Cardiac muscle cell (in vitro differentiated cells and primary cell): ENCODE measurements around the gene FAM3A. TPM values are rescaled to one million over a fixed set of nuclear protein-coding genes. Genes with fewer than 3 reads are reported as not detected.
A peak's percentile ranks its signal among the peaks of the same experiment; 100 is the strongest.

Source experiments
- DNase-seq, 2 donors: peaks; one replicate each; pipeline versions ENCODE4 v3.0.0 to v3.0.0-alpha.2; 2010 to 2017; ENCODE audit warnings: low read depth in 1 of 2, low spot score in 1 of 2
- H3K27ac ChIP-seq: fragments of 200-600 bp; sonication (generic); 2 replicates; pipeline ENCODE4 v1.5.1; 2016
- H3K27me3 ChIP-seq: fragments of 200-600 bp; sonication (generic); 2 replicates; pipeline ENCODE4 v1.6.0; 2016; ENCODE audit warnings: control low read depth
- H3K36me3 ChIP-seq: fragments of 200-600 bp; sonication (generic); 2 replicates; pipeline ENCODE4 v1.5.1; 2016; ENCODE audit warnings: control low read depth
- H3K4me1 ChIP-seq: fragments of 200-600 bp; sonication (generic); 2 replicates; pipeline ENCODE4 v1.8.1; 2017; ENCODE audit warnings: low read depth, mild to moderate bottlenecking, mixed run types
- H3K4me3 ChIP-seq: fragments of 200-600 bp; sonication (generic); 2 replicates; pipeline ENCODE4 v1.5.1; 2016; ENCODE audit warnings: mild to moderate bottlenecking
- H3K9me3 ChIP-seq: fragments of 200-600 bp; sonication (generic); 2 replicates; pipeline ENCODE4 v1.5.1; 2017; ENCODE audit warnings: low read depth, mild to moderate bottlenecking, control low read depth
- CTCF ChIP-seq: IDR thresholded peaks from 2 replicates; pipeline ENCODE4 v1.5.1; 2012; ENCODE audit warnings: low read depth, mild to moderate bottlenecking, low read length
- polyA plus RNA-seq: library from polyadenylated mRNA; unstranded; fragments of >200 nt; fragmentation: Nextera tagmentation; extraction: Ambion mirVana; gene quantifications from 2 replicates; pipeline ENCODE4 v1.2.1, GENCODE V29; 2016
- total RNA-seq: library from RNA; depleted of rRNA; stranded (reverse); fragments of >200 nt; gene quantifications from 2 replicates; pipeline ENCODE4 v1.2.3, GENCODE V29; 2016

The FAM3A gene
- total and polyA plus RNA-seq, 2 experiments from 2014 or later: 112 to 140 TPM

- TF ChIP-seq CTCF: no peak
- no peak for DNase-seq
- no peaks in the 10 kb centered on the region for H3K9me3 ChIP-seq
- H3K4me3 ChIP-seq: no peak overlapping the region
- H3K27me3 ChIP-seq: no peaks in the 10 kb centered on the region
- H3K4me1 ChIP-seq: no peaks in the 10 kb centered on the region
- H3K27ac ChIP-seq: no peak overlapping the region
- H3K36me3 ChIP-seq: no peaks in the 10 kb centered on the region
Measured at GRCh38 chrX:154481911-154482601, 34.0 kb downstream of the FAM3A start.

DNA sequence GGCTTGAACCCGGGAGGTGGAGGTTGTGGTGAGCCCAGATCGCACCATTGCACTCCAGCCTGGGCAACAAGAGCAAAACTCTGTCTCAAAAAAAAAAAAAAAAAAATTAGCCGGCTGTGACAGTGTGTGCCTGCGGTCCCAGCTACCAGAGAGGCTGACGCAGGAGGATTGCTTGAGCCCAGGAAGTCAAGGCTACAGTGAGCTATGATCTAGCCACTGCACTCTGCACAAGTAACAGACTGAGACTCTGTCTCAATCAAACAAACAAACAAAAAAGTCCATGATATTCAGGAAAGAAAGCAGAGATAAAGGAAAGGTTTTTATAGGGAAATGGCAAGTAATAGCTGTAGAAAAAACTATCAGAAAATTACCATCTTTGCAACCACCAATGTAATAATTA, 34.8 kb downstream of the FAM3A start:
- Histone ChIP-seq H3K27me3 (no peaks in the 10 kb centered on the region), H3K4me3 (no peak overlapping the region), H3K9me3 (no peaks in the 10 kb centered on the region), H3K27ac (no peak overlapping the region), H3K4me1 (no peaks in the 10 kb centered on the region), H3K36me3 (no peaks in the 10 kb centered on the region)
- no peak for DNase-seq
- TF ChIP-seq CTCF: no peak

- TF ChIP-seq CTCF: no peak
- peak within 1 kb of the TSS; percentile 78 for H3K27ac ChIP-seq
- peak; percentile 91 to 94 for DNase-seq
- H3K9me3 ChIP-seq: no peaks in the 10 kb centered on the region
- peak within 1 kb of the TSS; percentile 47 for H3K4me3 ChIP-seq
- H3K36me3 ChIP-seq: no peaks in the 10 kb centered on the region
- H3K27me3 ChIP-seq: no peaks in the 10 kb centered on the region
- no peaks in the 10 kb centered on the region for H3K4me1 ChIP-seq
Measured at GRCh38 chrX:154478728-154479622, 37.1 kb downstream of the FAM3A start, which contains the start of gene LAGE3. LAGE3 (minus strand) TSS chrX:154479281; CDS start chrX:154478915, 366 bp downstream.

GRCh38 chrX:154477891-154478477, 38.0 kb downstream of the FAM3A start:
- no peak for DNase-seq
- peak overlapping the region; percentile 78 for H3K27ac ChIP-seq

More at GRCh38 chrX:154477891-154478477, 38.0 kb downstream of the FAM3A start:
- Histone ChIP-seq H3K27me3 (no peaks in the 10 kb centered on the region), H3K4me1 (no peaks in the 10 kb centered on the region), H3K36me3 (no peaks in the 10 kb centered on the region), H3K4me3 (peak overlapping the region; percentile 47), H3K9me3 (no peaks in the 10 kb centered on the region)
- no peak for TF ChIP-seq CTCF
